Fibroblast of villous mesenchyme (primary cell): ENCODE results near the gene SLC35F6. TPM values are rescaled to one million over a fixed set of nuclear protein-coding genes. Genes with fewer than 3 reads are reported as not detected.

Experiments used
- DNase-seq: peaks from one replicate; pipeline ENCODE4 v3.0.0-alpha.2; 2010; ENCODE audit warnings: low read depth
- H3K4me3 ChIP-seq: 2 replicates; pipeline ENCODE4 v1.5.1; 2011; ENCODE audit warnings: low read depth, mild to moderate bottlenecking, low read length
- total RNA-seq: library from RNA; depleted of rRNA; stranded (reverse); fragments of >200 nt; gene quantifications from 2 replicates; pipeline ENCODE4 v1.2.3, GENCODE V29; 2012
- TF ChIP-seq, protein P1 (sequence below): IDR thresholded peaks from 2 replicates; pipeline ENCODE4 v1.5.1; 2012; ENCODE audit warnings: low read depth, mild to moderate bottlenecking, low read length; ENCODE audit not compliant: insufficient read depth

The SLC35F6 gene
- total RNA-seq, 1 donor: 87.2 TPM

DNA sequence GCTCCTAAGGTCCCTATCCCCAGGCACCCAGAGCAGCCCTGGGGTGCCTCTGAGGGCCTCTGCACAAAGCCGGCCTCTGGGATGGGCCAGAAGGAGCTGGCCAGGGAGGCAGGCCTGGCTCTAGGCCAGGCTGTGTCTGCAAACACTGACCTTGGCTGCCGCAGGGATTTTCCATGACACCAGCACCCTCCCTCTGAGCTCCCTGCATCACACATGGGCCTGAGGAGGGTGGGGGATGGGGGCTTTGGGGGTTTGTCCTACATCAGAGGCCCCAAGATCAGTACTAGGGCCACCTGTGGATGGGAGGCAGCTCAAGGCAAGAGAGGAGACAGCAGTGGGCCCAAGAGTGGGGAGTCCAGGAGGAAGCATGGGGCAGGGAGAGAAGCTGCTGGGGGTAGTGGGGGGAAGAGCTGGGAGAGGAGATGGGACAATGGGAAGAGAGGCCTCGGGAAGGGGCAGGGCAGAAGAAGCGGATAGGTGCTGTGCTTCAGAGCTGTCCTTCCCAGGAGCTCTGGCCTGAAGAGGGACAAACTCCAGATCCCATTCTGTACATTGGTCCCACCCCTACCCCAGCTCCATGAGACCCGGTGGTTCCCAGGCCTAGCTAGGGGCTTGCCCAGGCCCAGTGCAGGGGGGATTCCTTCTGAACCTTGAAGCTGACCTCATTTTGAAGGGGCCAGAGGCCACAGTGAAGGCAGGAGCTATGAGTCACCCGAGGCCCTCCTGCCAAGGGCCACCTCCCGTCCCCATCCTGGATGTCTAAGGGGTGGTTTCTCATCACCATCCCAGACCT lies 43.6 kb upstream of the SLC35F6 start:
- DNase-seq: peak; percentile 93
- H3K4me3 ChIP-seq: no peak overlapping the region
- TF ChIP-seq, protein P1, sequence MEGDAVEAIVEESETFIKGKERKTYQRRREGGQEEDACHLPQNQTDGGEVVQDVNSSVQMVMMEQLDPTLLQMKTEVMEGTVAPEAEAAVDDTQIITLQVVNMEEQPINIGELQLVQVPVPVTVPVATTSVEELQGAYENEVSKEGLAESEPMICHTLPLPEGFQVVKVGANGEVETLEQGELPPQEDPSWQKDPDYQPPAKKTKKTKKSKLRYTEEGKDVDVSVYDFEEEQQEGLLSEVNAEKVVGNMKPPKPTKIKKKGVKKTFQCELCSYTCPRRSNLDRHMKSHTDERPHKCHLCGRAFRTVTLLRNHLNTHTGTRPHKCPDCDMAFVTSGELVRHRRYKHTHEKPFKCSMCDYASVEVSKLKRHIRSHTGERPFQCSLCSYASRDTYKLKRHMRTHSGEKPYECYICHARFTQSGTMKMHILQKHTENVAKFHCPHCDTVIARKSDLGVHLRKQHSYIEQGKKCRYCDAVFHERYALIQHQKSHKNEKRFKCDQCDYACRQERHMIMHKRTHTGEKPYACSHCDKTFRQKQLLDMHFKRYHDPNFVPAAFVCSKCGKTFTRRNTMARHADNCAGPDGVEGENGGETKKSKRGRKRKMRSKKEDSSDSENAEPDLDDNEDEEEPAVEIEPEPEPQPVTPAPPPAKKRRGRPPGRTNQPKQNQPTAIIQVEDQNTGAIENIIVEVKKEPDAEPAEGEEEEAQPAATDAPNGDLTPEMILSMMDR: no peak

DNA sequence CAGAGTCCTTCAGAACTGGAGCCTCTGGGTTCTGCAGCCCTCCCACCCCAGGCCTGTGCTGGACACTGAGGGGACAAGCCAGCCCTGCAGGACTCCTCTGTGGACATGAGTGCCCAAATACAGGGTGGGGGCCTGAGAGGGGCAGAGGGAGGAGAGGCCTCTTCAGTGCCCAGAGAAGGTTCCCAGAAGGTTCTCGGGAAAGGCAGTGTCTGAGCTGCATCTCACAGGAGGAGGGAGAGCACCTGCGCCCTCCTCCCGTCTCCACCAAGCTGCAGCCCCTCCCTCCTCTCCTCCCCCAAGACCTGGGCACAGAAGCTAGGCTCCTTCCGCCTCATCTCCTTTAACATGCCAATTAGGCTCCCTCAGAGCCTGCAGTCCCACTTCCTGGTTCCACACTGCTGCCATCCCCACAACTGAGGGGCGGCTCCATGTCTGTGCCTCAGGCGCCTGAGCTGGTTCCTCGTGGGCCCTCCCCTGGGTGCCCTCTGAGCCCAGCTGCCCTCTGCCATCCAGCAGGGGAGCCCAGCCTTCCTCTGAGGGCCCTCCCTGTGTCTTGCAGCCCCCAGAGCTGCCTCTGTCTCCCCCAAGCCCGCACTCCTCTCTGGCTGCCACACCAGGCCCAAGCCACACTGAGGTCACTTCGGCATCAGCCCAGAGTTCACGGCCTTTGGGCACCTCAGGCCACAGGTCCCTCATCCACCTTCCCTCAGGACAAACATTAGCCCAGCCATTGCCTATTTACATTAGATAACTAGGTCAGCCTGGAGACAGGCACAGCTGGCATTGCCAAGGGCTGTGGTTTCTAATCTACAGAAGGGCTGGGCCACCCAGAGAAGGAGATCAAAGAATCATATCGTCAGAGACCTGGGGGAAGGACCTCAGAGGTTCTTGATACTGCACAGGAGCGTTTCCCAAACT lies 42.7 kb upstream of the SLC35F6 start:
- H3K4me3 ChIP-seq: no peak overlapping the region
- TF ChIP-seq, protein P1: no peak
- no peak for DNase-seq

DNA sequence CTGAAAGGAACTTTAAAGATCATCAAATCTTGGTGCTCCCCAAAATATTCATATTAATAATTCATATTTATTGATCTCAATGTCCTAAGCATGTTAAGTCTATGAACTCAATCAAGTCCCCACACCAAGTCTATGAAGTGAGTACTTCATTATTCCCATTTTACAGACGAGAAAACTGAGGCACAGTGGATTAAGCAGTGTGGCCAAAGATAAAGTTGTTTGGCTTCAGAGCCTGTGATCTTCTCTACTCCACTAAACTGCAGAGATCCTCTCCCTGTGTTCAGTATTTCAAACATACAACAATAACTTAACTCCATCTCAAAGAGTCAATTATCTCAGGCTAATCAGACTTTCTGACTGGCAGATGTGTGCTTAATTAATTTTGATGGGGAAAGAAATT lies 41.8 kb upstream of the SLC35F6 start:
- H3K4me3 ChIP-seq: no peak overlapping the region
- DNase-seq: no peak
- TF ChIP-seq, protein P1: no peak

DNA sequence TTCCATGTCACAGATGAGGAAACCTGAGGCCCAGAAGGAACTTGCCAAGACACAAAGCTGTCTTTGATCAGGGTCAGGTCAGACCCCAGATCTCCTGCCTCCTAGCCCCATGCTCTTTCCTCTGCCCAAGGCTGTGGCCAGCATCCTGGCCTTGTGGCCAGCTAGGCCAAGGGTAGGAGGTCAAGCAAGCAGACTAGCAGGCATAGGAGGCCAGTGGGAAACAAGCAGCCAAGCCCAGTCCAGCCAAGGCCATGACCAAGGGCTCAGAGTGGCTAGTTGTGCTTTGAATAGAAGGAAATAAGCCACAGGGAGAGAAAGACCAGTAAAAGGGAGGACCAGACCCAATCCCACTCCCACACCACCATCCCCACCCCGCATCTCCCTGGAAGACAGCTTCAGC lies 41.2 kb upstream of the SLC35F6 start:
- TF ChIP-seq, protein P1: no peak
- no peak overlapping the region for H3K4me3 ChIP-seq
- no peak for DNase-seq

DNA sequence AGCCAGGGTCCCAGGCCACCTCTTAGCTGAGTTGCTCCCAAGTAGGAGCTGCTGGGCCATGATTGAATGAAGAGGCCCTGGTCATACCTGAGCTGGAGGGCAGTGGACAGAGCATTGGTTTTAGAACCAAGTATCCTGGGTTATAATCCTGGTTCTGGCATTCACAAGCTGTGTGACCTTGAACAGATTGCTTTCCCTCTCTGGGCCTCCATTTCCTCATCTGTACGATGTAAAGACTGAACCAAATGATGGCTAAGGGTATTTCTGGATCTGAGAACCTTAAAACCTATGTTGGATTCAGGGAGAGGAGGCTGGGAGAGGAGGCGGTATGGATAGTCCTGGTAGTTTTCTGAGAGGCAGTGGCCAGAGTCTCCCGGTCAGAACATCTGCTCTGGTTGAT lies 40.6 kb upstream of the SLC35F6 start:
- no peak for DNase-seq
- H3K4me3 ChIP-seq: no peak overlapping the region
- TF ChIP-seq, protein P1: no peak

DNA sequence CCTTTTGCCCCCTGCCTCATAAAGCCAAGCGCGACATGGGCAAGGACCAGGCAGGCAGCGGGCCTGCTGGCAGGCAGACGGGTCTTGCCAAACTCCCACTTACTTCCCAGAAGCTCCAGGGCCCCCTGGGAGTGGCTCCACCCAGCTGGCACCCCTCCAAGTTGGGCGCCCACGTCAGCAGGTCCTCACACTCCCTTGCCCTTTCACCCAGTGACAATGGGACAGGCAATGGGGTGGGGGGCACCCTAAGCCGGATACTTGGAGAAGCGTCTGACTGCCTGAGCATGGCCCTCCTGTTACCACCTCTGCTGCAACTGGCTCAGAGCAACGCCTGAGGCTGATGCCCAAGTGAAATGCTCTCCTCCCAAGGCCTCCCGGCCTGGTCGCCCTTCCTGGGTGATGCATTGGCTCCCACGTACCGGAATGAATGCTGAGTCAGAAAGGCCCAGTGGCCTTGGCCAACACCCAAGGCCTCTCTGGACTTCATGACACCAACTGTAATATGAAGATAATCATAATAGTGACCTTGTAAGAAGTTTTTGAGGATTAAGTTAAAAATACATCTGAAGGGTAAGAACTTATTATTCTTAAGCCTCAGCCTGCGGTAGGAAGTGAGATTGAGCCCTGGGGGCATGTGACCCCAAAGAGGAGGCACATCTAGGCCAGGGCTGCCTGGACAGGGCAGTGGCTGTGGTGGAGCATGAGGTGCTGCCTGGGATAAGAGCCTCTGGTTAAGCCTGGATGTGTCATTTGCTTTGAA lies 39.9 kb upstream of the SLC35F6 start:
- DNase-seq: peak; percentile 85
- no peak overlapping the region for H3K4me3 ChIP-seq
- TF ChIP-seq, protein P1: no peak
